WTC11 (cell line): ENCODE results near the gene PLD1.

Source experiments
- CREB1 ChIP-seq: sonication (generic); formaldehyde crosslinking; IDR thresholded peaks from 2 replicates; pipeline ENCODE4 v1.8.0; 2023; ENCODE audit warnings: mild to moderate bottlenecking, missing genetic modification reagents
- ESRRA ChIP-seq: sonication (generic); formaldehyde crosslinking; IDR thresholded peaks from 2 replicates; pipeline ENCODE4 v1.8.1; 2022; ENCODE audit warnings: mild to moderate bottlenecking, missing genetic modification reagents, borderline replicate concordance
- FOXK1 ChIP-seq: sonication (generic); formaldehyde crosslinking; IDR thresholded peaks from 2 replicates; pipeline ENCODE4 v1.8.0; 2022; ENCODE audit warnings: mild to moderate bottlenecking, moderate library complexity, missing genetic modification reagents
- NFE2L1 ChIP-seq: sonication (generic); formaldehyde crosslinking; IDR thresholded peaks from 2 replicates; pipeline ENCODE4 v1.8.1; 2023; ENCODE audit warnings: missing genetic modification reagents
- NR1H2 ChIP-seq: sonication (generic); formaldehyde crosslinking; IDR thresholded peaks from 2 replicates; pipeline ENCODE4 v1.9.0; 2021; ENCODE audit warnings: mild to moderate bottlenecking, moderate library complexity, missing genetic modification reagents
- SP1 ChIP-seq: sonication (generic); formaldehyde crosslinking; conservative IDR thresholded peaks from 2 replicates; pipeline ENCODE4 v1.8.1; 2022; ENCODE audit warnings: missing genetic modification reagents
- TEAD4 ChIP-seq: sonication (generic); formaldehyde crosslinking; IDR thresholded peaks from 2 replicates; pipeline ENCODE4 v1.8.0; 2022; ENCODE audit warnings: mild to moderate bottlenecking, missing genetic modification reagents
- ZNF138 ChIP-seq: sonication (generic); formaldehyde crosslinking; conservative IDR thresholded peaks from 2 replicates; pipeline ENCODE4 v1.8.1; 2022; ENCODE audit warnings: mild to moderate bottlenecking, moderate library complexity, missing genetic modification reagents
- ZNF263 ChIP-seq: sonication (generic); formaldehyde crosslinking; IDR thresholded peaks from 2 replicates; pipeline ENCODE4 v1.8.1; 2022; ENCODE audit warnings: low read depth, mild to moderate bottlenecking, moderate library complexity, missing genetic modification reagents
- TF ChIP-seq, protein P1 (sequence below): fragments of 200-600 bp; IDR thresholded peaks from 2 replicates; pipeline ENCODE4 v1.8.0; 2022; ENCODE audit warnings: antibody characterized with exemption
- TF ChIP-seq, protein P2 (sequence below): sonication (generic); formaldehyde crosslinking; IDR thresholded peaks from 2 replicates; pipeline ENCODE4 v1.8.1; 2023; ENCODE audit warnings: mild to moderate bottlenecking, missing genetic modification reagents, moderate library complexity
- TF ChIP-seq, protein P3 (sequence below): sonication (generic); formaldehyde crosslinking; IDR thresholded peaks from 2 replicates; pipeline ENCODE4 v1.8.1; 2023; ENCODE audit warnings: mild to moderate bottlenecking, missing genetic modification reagents, moderate library complexity

DNA sequence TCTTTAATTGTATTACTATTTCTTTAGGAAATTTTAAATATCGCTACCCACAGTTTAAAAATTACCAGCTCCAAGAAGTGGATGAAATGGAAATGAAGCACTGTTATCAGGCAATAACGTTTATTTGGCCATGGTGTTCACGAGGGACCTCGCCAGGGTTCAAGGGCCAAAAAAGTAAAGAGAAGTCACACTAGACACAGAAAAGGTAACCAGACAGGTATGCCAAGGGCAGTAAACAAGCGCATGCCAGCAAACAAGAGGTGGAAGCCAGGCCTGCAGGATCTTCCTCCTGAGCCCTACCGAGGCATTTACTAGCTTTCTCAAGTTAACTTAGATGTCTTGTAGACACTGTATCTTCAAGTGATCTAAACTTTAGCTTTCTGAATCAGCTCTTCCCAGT lies 113.5 kb downstream of the PLD1 start:
- TF ChIP-seq, protein P1, sequence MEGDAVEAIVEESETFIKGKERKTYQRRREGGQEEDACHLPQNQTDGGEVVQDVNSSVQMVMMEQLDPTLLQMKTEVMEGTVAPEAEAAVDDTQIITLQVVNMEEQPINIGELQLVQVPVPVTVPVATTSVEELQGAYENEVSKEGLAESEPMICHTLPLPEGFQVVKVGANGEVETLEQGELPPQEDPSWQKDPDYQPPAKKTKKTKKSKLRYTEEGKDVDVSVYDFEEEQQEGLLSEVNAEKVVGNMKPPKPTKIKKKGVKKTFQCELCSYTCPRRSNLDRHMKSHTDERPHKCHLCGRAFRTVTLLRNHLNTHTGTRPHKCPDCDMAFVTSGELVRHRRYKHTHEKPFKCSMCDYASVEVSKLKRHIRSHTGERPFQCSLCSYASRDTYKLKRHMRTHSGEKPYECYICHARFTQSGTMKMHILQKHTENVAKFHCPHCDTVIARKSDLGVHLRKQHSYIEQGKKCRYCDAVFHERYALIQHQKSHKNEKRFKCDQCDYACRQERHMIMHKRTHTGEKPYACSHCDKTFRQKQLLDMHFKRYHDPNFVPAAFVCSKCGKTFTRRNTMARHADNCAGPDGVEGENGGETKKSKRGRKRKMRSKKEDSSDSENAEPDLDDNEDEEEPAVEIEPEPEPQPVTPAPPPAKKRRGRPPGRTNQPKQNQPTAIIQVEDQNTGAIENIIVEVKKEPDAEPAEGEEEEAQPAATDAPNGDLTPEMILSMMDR, result no peak
- TF ChIP-seq SP1 (CRISPR knock-in tag), result no peak
- TF ChIP-seq CREB1 (CRISPR knock-in tag), result no peak
- TF ChIP-seq ZNF263 (CRISPR knock-in tag), result no peak
- TF ChIP-seq, protein P2, sequence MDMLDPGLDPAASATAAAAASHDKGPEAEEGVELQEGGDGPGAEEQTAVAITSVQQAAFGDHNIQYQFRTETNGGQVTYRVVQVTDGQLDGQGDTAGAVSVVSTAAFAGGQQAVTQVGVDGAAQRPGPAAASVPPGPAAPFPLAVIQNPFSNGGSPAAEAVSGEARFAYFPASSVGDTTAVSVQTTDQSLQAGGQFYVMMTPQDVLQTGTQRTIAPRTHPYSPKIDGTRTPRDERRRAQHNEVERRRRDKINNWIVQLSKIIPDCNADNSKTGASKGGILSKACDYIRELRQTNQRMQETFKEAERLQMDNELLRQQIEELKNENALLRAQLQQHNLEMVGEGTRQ (CRISPR knock-in tag), result no peak
- no peak for TF ChIP-seq ZNF138 (CRISPR knock-in tag)
- TF ChIP-seq NFE2L1 (CRISPR knock-in tag), result no peak
- TF ChIP-seq, protein P3, sequence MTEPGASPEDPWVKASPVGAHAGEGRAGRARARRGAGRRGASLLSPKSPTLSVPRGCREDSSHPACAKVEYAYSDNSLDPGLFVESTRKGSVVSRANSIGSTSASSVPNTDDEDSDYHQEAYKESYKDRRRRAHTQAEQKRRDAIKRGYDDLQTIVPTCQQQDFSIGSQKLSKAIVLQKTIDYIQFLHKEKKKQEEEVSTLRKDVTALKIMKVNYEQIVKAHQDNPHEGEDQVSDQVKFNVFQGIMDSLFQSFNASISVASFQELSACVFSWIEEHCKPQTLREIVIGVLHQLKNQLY (CRISPR knock-in tag), result no peak
- no peak for TF ChIP-seq NR1H2 (CRISPR knock-in tag)
- no peak for TF ChIP-seq FOXK1
- no peak for TF ChIP-seq ESRRA (CRISPR knock-in tag)
- no peak for TF ChIP-seq TEAD4
